Measurements from ENCODE around the gene BMP5. TPM values are rescaled to one million over a fixed set of nuclear protein-coding genes. Genes with fewer than 3 reads are reported as not detected.

The BMP5 gene
- total RNA-seq, 2 experiments from 2014 or later: not detected

- POLR2A ChIA-PET: no interaction called here
- CTCF ChIA-PET: no interaction called here
- no peak for DNase-seq
- H3K27ac Mint-ChIP-seq: no peak overlapping the region
- H3K4me3 Mint-ChIP-seq: no peak overlapping the region
- H3K9me3 Mint-ChIP-seq: no peaks in the 10 kb centered on the region
- no peaks in the 10 kb centered on the region for H3K4me1 Mint-ChIP-seq
- H3K36me3 Mint-ChIP-seq (ENCODE audit: low read depth): no peaks in the 10 kb centered on the region
- H3K27me3 Mint-ChIP-seq: no peaks in the 10 kb centered on the region
Measured at GRCh38 chr6:55774286-55775028, 100.9 kb downstream of the BMP5 start.

- Mint-ChIP-seq H3K4me1 (no peaks in the 10 kb centered on the region), H3K27ac (no peak overlapping the region), H3K9me3 (no peaks in the 10 kb centered on the region), H3K4me3 (no peak overlapping the region), H3K36me3 (ENCODE audit: low read depth) (no peaks in the 10 kb centered on the region), H3K27me3 (no peaks in the 10 kb centered on the region)
- no peak for DNase-seq
- ChIA-PET CTCF (no interaction called here), POLR2A (no interaction called here)
Measured at GRCh38 chr6:55773620-55774216, 101.7 kb downstream of the BMP5 start.

GRCh38 chr6:55772730-55773129 is 102.7 kb downstream of the BMP5 start:
- H3K36me3 Mint-ChIP-seq (ENCODE audit: low read depth): no peaks in the 10 kb centered on the region
- POLR2A ChIA-PET: no interaction called here
- H3K27me3 Mint-ChIP-seq: no peaks in the 10 kb centered on the region
- DNase-seq: no peak
- no peaks in the 10 kb centered on the region for H3K4me1 Mint-ChIP-seq
- no peaks in the 10 kb centered on the region for H3K9me3 Mint-ChIP-seq
- H3K4me3 Mint-ChIP-seq: no peak overlapping the region
- H3K27ac Mint-ChIP-seq: no peak overlapping the region
- CTCF ChIA-PET: no interaction called here

GRCh38 chr6:55759536-55759935 is 115.9 kb downstream of the BMP5 start:
- DNase-seq: no peak
- H3K27me3 Mint-ChIP-seq: no peaks in the 10 kb centered on the region
- ChIA-PET CTCF (no interaction called here), POLR2A (no interaction called here)
- H3K9me3 Mint-ChIP-seq: no peaks in the 10 kb centered on the region
- H3K4me3 Mint-ChIP-seq: no peak overlapping the region
- no peaks in the 10 kb centered on the region for H3K36me3 Mint-ChIP-seq (ENCODE audit: low read depth)
- H3K4me1 Mint-ChIP-seq: no peaks in the 10 kb centered on the region
- H3K27ac Mint-ChIP-seq: no peak overlapping the region

GRCh38 chr6:55758156-55758937 is 117.0 kb downstream of the BMP5 start:
- ChIA-PET POLR2A (no interaction called here), CTCF (no interaction called here)
- no peak overlapping the region for H3K4me3 Mint-ChIP-seq
- H3K27me3 Mint-ChIP-seq: no peaks in the 10 kb centered on the region
- H3K4me1 Mint-ChIP-seq: no peaks in the 10 kb centered on the region
- DNase-seq: no peak
- H3K9me3 Mint-ChIP-seq: no peaks in the 10 kb centered on the region
- H3K27ac Mint-ChIP-seq: no peak overlapping the region
- no peaks in the 10 kb centered on the region for H3K36me3 Mint-ChIP-seq (ENCODE audit: low read depth)

GRCh38 chr6:55756531-55757031 is 118.8 kb downstream of the BMP5 start:
- no peaks in the 10 kb centered on the region for H3K9me3 Mint-ChIP-seq
- H3K27me3 Mint-ChIP-seq: no peaks in the 10 kb centered on the region
- H3K27ac Mint-ChIP-seq: no peak overlapping the region
- CTCF ChIA-PET: no interaction called here
- no peak overlapping the region for H3K4me3 Mint-ChIP-seq
- POLR2A ChIA-PET: interaction anchor here (0.7 kb wide), 1 partner anchor 61 kb away, joined by 3 read pairs; no protein-coding TSS in a partner anchor
- no peak for DNase-seq
- no peaks in the 10 kb centered on the region for H3K4me1 Mint-ChIP-seq
- no peaks in the 10 kb centered on the region for H3K36me3 Mint-ChIP-seq (ENCODE audit: low read depth)

GRCh38 chr6:55748880-55749279 is 126.5 kb downstream of the BMP5 start:
- Mint-ChIP-seq H3K36me3 (ENCODE audit: low read depth) (no peaks in the 10 kb centered on the region), H3K27ac (no peak overlapping the region), H3K4me3 (no peak overlapping the region), H3K9me3 (peaks cover 6% of the 10 kb centered on the region), H3K27me3 (no peaks in the 10 kb centered on the region), H3K4me1 (no peaks in the 10 kb centered on the region)
- DNase-seq: no peak
- CTCF ChIA-PET: no interaction called here
- POLR2A ChIA-PET: no interaction called here

- no peaks in the 10 kb centered on the region for H3K4me1 Mint-ChIP-seq
- DNase-seq: no peak
- H3K27me3 Mint-ChIP-seq: no peaks in the 10 kb centered on the region
- H3K36me3 Mint-ChIP-seq (ENCODE audit: low read depth): no peaks in the 10 kb centered on the region
- peaks cover 6% of the 10 kb centered on the region for H3K9me3 Mint-ChIP-seq
- no peak overlapping the region for H3K27ac Mint-ChIP-seq
- ChIA-PET POLR2A (no interaction called here), CTCF (no interaction called here)
- H3K4me3 Mint-ChIP-seq: no peak overlapping the region
Measured at GRCh38 chr6:55746473-55746872, 128.9 kb downstream of the BMP5 start.

- CTCF ChIA-PET: no interaction called here
- Mint-ChIP-seq H3K27ac (no peak overlapping the region), H3K36me3 (ENCODE audit: low read depth) (no peaks in the 10 kb centered on the region), H3K27me3 (no peaks in the 10 kb centered on the region), H3K4me1 (no peaks in the 10 kb centered on the region), H3K4me3 (no peak overlapping the region), H3K9me3 (peaks cover 5% of the 10 kb centered on the region)
- no peak for DNase-seq
- POLR2A ChIA-PET: no interaction called here
Measured at GRCh38 chr6:55734256-55734655, 141.1 kb downstream of the BMP5 start.

- CTCF ChIA-PET: no interaction called here
- H3K36me3 Mint-ChIP-seq (ENCODE audit: low read depth): no peaks in the 10 kb centered on the region
- no peaks in the 10 kb centered on the region for H3K9me3 Mint-ChIP-seq
- DNase-seq: no peak
- POLR2A ChIA-PET: no interaction called here
- no peak overlapping the region for H3K4me3 Mint-ChIP-seq
- H3K4me1 Mint-ChIP-seq: no peaks in the 10 kb centered on the region
- no peaks in the 10 kb centered on the region for H3K27me3 Mint-ChIP-seq
- H3K27ac Mint-ChIP-seq: no peak overlapping the region
Measured at GRCh38 chr6:55729665-55730064, 145.7 kb downstream of the BMP5 start.

- POLR2A ChIA-PET: no interaction called here
- Mint-ChIP-seq H3K27ac (no peak overlapping the region), H3K27me3 (no peaks in the 10 kb centered on the region)
Measured at GRCh38 chr6:55726144-55726543, 149.2 kb downstream of the BMP5 start.

GRCh38 chr6:55714831-55715230 is 160.6 kb downstream of the BMP5 start:
- no peak overlapping the region for H3K27ac Mint-ChIP-seq
- H3K36me3 Mint-ChIP-seq (ENCODE audit: low read depth): no peaks in the 10 kb centered on the region
- H3K9me3 Mint-ChIP-seq: no peaks in the 10 kb centered on the region
- no peak for DNase-seq
- H3K27me3 Mint-ChIP-seq: no peaks in the 10 kb centered on the region
- POLR2A ChIA-PET: no interaction called here
- no peaks in the 10 kb centered on the region for H3K4me1 Mint-ChIP-seq
- no peak overlapping the region for H3K4me3 Mint-ChIP-seq
- CTCF ChIA-PET: no interaction called here

More at GRCh38 chr6:55726144-55726543, 149.2 kb downstream of the BMP5 start:
- CTCF ChIA-PET: no interaction called here
- no peak for DNase-seq
- Mint-ChIP-seq H3K4me1 (no peaks in the 10 kb centered on the region), H3K4me3 (no peak overlapping the region), H3K9me3 (no peaks in the 10 kb centered on the region), H3K36me3 (ENCODE audit: low read depth) (no peaks in the 10 kb centered on the region)

- Mint-ChIP-seq H3K27me3 (no peaks in the 10 kb centered on the region), H3K9me3 (peaks cover 2% of the 10 kb centered on the region), H3K27ac (no peak overlapping the region), H3K4me1 (no peaks in the 10 kb centered on the region), H3K36me3 (ENCODE audit: low read depth) (no peaks in the 10 kb centered on the region), H3K4me3 (no peak overlapping the region)
- no peak for DNase-seq
- ChIA-PET POLR2A (no interaction called here), CTCF (no interaction called here)
Measured at GRCh38 chr6:55713436-55713835, 162.0 kb downstream of the BMP5 start.
